Measurements from ENCODE around the gene C1orf105.

The C1orf105 gene

GRCh38 chr1:172476218-172476811 lies 55.8 kb downstream of the C1orf105 start:
- Histone ChIP-seq H3K4me3 (ENCODE audit: low read length) (no peak overlapping the region), H3K36me3 (ENCODE audit: insufficient read depth, low read length) (no peaks in the 10 kb centered on the region), H3K27me3 (ENCODE audit: insufficient read depth, low read length) (no peaks in the 10 kb centered on the region), H3K27ac (ENCODE audit: low read depth, low read length) (no peak overlapping the region), H3K4me1 (ENCODE audit: insufficient read depth, low read length) (no peaks in the 10 kb centered on the region; the same call in 1 of the 2 replicates), H3K9ac (ENCODE audit: low read depth, low read length) (no peak overlapping the region), H3K9me3 (ENCODE audit: insufficient read depth, low read depth, low read length) (no peaks in the 10 kb centered on the region)
- 87% methylated on average over 4 of the region's 4 CpGs for WGBS

- no peak overlapping the region for H3K4me3 ChIP-seq (ENCODE audit: low read length)
- WGBS, result 91% methylated on average over 2 of the region's 2 CpGs
- H3K27ac ChIP-seq (ENCODE audit: low read depth, low read length), result no peak overlapping the region
- no peaks in the 10 kb centered on the region for H3K27me3 ChIP-seq (ENCODE audit: insufficient read depth, low read length)
- H3K4me1 ChIP-seq (ENCODE audit: insufficient read depth, low read length), result no peaks in the 10 kb centered on the region; the same call in 1 of the 2 replicates
- H3K9ac ChIP-seq (ENCODE audit: low read depth, low read length), result no peak overlapping the region
- no peaks in the 10 kb centered on the region for H3K9me3 ChIP-seq (ENCODE audit: insufficient read depth, low read depth, low read length)
- H3K36me3 ChIP-seq (ENCODE audit: insufficient read depth, low read length), result no peaks in the 10 kb centered on the region
Measured at GRCh38 chr1:172477216-172477615, 56.7 kb downstream of the C1orf105 start.

- Histone ChIP-seq H3K27me3 (ENCODE audit: insufficient read depth, low read length) (no peaks in the 10 kb centered on the region), H3K9me3 (ENCODE audit: insufficient read depth, low read depth, low read length) (no peaks in the 10 kb centered on the region), H3K9ac (ENCODE audit: low read depth, low read length) (no peak overlapping the region), H3K27ac (ENCODE audit: low read depth, low read length) (no peak overlapping the region), H3K4me1 (ENCODE audit: insufficient read depth, low read length) (no peaks in the 10 kb centered on the region; the same call in 1 of the 2 replicates), H3K36me3 (ENCODE audit: insufficient read depth, low read length) (no peaks in the 10 kb centered on the region), H3K4me3 (ENCODE audit: low read length) (no peak overlapping the region)
- 89% methylated on average over 1 of the region's 1 CpG for WGBS
Measured at GRCh38 chr1:172477741-172478140, 57.3 kb downstream of the C1orf105 start.

- no peaks in the 10 kb centered on the region for H3K9me3 ChIP-seq (ENCODE audit: insufficient read depth, low read depth, low read length)
- no peak overlapping the region for H3K4me3 ChIP-seq (ENCODE audit: low read length)
- no peaks in the 10 kb centered on the region for H3K36me3 ChIP-seq (ENCODE audit: insufficient read depth, low read length)
- H3K27ac ChIP-seq (ENCODE audit: low read depth, low read length), result no peak overlapping the region
- no peaks in the 10 kb centered on the region for H3K27me3 ChIP-seq (ENCODE audit: insufficient read depth, low read length)
- no peak overlapping the region for H3K9ac ChIP-seq (ENCODE audit: low read depth, low read length)
- no peaks in the 10 kb centered on the region; the same call in 1 of the 2 replicates for H3K4me1 ChIP-seq (ENCODE audit: insufficient read depth, low read length)
Measured at GRCh38 chr1:172478485-172478884, 58.0 kb downstream of the C1orf105 start.

- 93% methylated on average over 2 of the region's 3 CpGs for WGBS
- H3K27me3 ChIP-seq (ENCODE audit: insufficient read depth, low read length), result no peaks in the 10 kb centered on the region
Measured at GRCh38 chr1:172480431-172480830, 59.9 kb downstream of the C1orf105 start.

GRCh38 chr1:172482044-172482443 lies 61.6 kb downstream of the C1orf105 start:
- 50% methylated on average over 1 of the region's 1 CpG for WGBS
- peaks cover 2% of the 10 kb centered on the region; the same call in 1 of the 2 replicates for H3K4me1 ChIP-seq (ENCODE audit: insufficient read depth, low read length)
- H3K9me3 ChIP-seq (ENCODE audit: insufficient read depth, low read depth, low read length), result no peaks in the 10 kb centered on the region

More at GRCh38 chr1:172480431-172480830, 59.9 kb downstream of the C1orf105 start:
- Histone ChIP-seq H3K9me3 (ENCODE audit: insufficient read depth, low read depth, low read length) (no peaks in the 10 kb centered on the region), H3K9ac (ENCODE audit: low read depth, low read length) (no peak overlapping the region), H3K4me3 (ENCODE audit: low read length) (no peak overlapping the region), H3K27ac (ENCODE audit: low read depth, low read length) (no peak overlapping the region), H3K36me3 (ENCODE audit: insufficient read depth, low read length) (no peaks in the 10 kb centered on the region), H3K4me1 (ENCODE audit: insufficient read depth, low read length) (no peaks in the 10 kb centered on the region; the same call in 1 of the 2 replicates)

GRCh38 chr1:172483448-172483847 lies 63.0 kb downstream of the C1orf105 start:
- peaks cover 6% of the 10 kb centered on the region; the same call in 1 of the 2 replicates for H3K4me1 ChIP-seq (ENCODE audit: insufficient read depth, low read length)
- H3K9ac ChIP-seq (ENCODE audit: low read depth, low read length), result no peak overlapping the region
- H3K4me3 ChIP-seq (ENCODE audit: low read length), result no peak overlapping the region
- H3K27me3 ChIP-seq (ENCODE audit: insufficient read depth, low read length), result no peaks in the 10 kb centered on the region
- H3K36me3 ChIP-seq (ENCODE audit: insufficient read depth, low read length), result no peaks in the 10 kb centered on the region
- no peak overlapping the region for H3K27ac ChIP-seq (ENCODE audit: low read depth, low read length)
- H3K9me3 ChIP-seq (ENCODE audit: insufficient read depth, low read depth, low read length), result no peaks in the 10 kb centered on the region

More at GRCh38 chr1:172482044-172482443, 61.6 kb downstream of the C1orf105 start:
- Histone ChIP-seq H3K36me3 (ENCODE audit: insufficient read depth, low read length) (no peaks in the 10 kb centered on the region), H3K9ac (ENCODE audit: low read depth, low read length) (no peak overlapping the region), H3K4me3 (ENCODE audit: low read length) (no peak overlapping the region), H3K27ac (ENCODE audit: low read depth, low read length) (no peak overlapping the region), H3K27me3 (ENCODE audit: insufficient read depth, low read length) (no peaks in the 10 kb centered on the region)

- no peak overlapping the region for H3K27ac ChIP-seq (ENCODE audit: low read depth, low read length)
- peaks cover 6% of the 10 kb centered on the region; the same call in 1 of the 2 replicates for H3K4me1 ChIP-seq (ENCODE audit: insufficient read depth, low read length)
- no peaks in the 10 kb centered on the region for H3K27me3 ChIP-seq (ENCODE audit: insufficient read depth, low read length)
Measured at GRCh38 chr1:172484252-172484651, 63.8 kb downstream of the C1orf105 start.

GRCh38 chr1:172485626-172486025 lies 65.1 kb downstream of the C1orf105 start:
- WGBS, result 83% methylated on average over 5 of the region's 5 CpGs
- Histone ChIP-seq H3K27ac (ENCODE audit: low read depth, low read length) (no peak overlapping the region), H3K4me1 (ENCODE audit: insufficient read depth, low read length) (0 out of 2 replicates have a peak, but pooled peaks cover 6% of the 10 kb centered on the region), H3K36me3 (ENCODE audit: insufficient read depth, low read length) (no peaks in the 10 kb centered on the region), H3K9me3 (ENCODE audit: insufficient read depth, low read depth, low read length) (no peaks in the 10 kb centered on the region), H3K27me3 (ENCODE audit: insufficient read depth, low read length) (no peaks in the 10 kb centered on the region), H3K4me3 (ENCODE audit: low read length) (no peak overlapping the region), H3K9ac (ENCODE audit: low read depth, low read length) (no peak overlapping the region)

More at GRCh38 chr1:172484252-172484651, 63.8 kb downstream of the C1orf105 start:
- Histone ChIP-seq H3K9me3 (ENCODE audit: insufficient read depth, low read depth, low read length) (no peaks in the 10 kb centered on the region), H3K36me3 (ENCODE audit: insufficient read depth, low read length) (no peaks in the 10 kb centered on the region), H3K4me3 (ENCODE audit: low read length) (no peak overlapping the region), H3K9ac (ENCODE audit: low read depth, low read length) (no peak overlapping the region)

- Histone ChIP-seq H3K36me3 (ENCODE audit: insufficient read depth, low read length) (no peaks in the 10 kb centered on the region), H3K4me1 (ENCODE audit: insufficient read depth, low read length) (0 out of 2 replicates have a peak, but pooled peaks cover 6% of the 10 kb centered on the region), H3K27me3 (ENCODE audit: insufficient read depth, low read length) (no peaks in the 10 kb centered on the region), H3K4me3 (ENCODE audit: low read length) (no peak overlapping the region), H3K9ac (ENCODE audit: low read depth, low read length) (no peak overlapping the region), H3K9me3 (ENCODE audit: insufficient read depth, low read depth, low read length) (no peaks in the 10 kb centered on the region), H3K27ac (ENCODE audit: low read depth, low read length) (no peak overlapping the region)
- WGBS, result 82% methylated on average over 3 of the region's 3 CpGs
Measured at GRCh38 chr1:172486805-172487454, 66.4 kb downstream of the C1orf105 start.

GRCh38 chr1:172487550-172487949 lies 67.1 kb downstream of the C1orf105 start:
- H3K4me3 ChIP-seq (ENCODE audit: low read length), result no peak overlapping the region
- no peaks in the 10 kb centered on the region for H3K36me3 ChIP-seq (ENCODE audit: insufficient read depth, low read length)
- no peak overlapping the region for H3K27ac ChIP-seq (ENCODE audit: low read depth, low read length)
- WGBS, result 89% methylated on average over 4 of the region's 4 CpGs
- no peak overlapping the region for H3K9ac ChIP-seq (ENCODE audit: low read depth, low read length)
- H3K4me1 ChIP-seq (ENCODE audit: insufficient read depth, low read length), result 0 out of 2 replicates have a peak, but pooled peaks cover 6% of the 10 kb centered on the region
- H3K9me3 ChIP-seq (ENCODE audit: insufficient read depth, low read depth, low read length), result no peaks in the 10 kb centered on the region
- no peaks in the 10 kb centered on the region for H3K27me3 ChIP-seq (ENCODE audit: insufficient read depth, low read length)

Measured in HUES64 (cell line).